Measurements from ENCODE around the gene NDFIP2.

NDFIP2 gene

GRCh38 chr13:79508224-79508961 is 27.4 kb downstream of the NDFIP2 start:
- Histone ChIP-seq H3K27me3 (ENCODE audit: control insufficient read depth in 5 of 5, insufficient read depth in 4 of 5, low read length in 5 of 5) (no peaks in the 10 kb centered on the region), H3K4me1 (ENCODE audit: control insufficient read depth in 5 of 5, insufficient read depth in 5 of 5, low read length in 5 of 5) (no peaks in the 10 kb centered on the region), H3K4me3 (ENCODE audit: low read depth in 1 of 5, low read length in 5 of 5) (no peak overlapping the region), H3K9me3 (ENCODE audit: control insufficient read depth in 5 of 5, low read length in 5 of 5) (no peaks in the 10 kb centered on the region), H3K36me3 (ENCODE audit: control insufficient read depth in 5 of 5, insufficient read depth in 5 of 5, low read length in 5 of 5) (no peaks in the 10 kb centered on the region), H3K9ac (ENCODE audit: low read length in 5 of 5) (no peak overlapping the region), H3K27ac (ENCODE audit: low read depth, low read length) (no peak overlapping the region)

- Histone ChIP-seq H3K36me3 (ENCODE audit: control insufficient read depth in 5 of 5, insufficient read depth in 5 of 5, low read length in 5 of 5) (no peaks in the 10 kb centered on the region), H3K27me3 (ENCODE audit: control insufficient read depth in 5 of 5, insufficient read depth in 4 of 5, low read length in 5 of 5) (no peaks in the 10 kb centered on the region), H3K9ac (ENCODE audit: low read length in 5 of 5) (no peak overlapping the region), H3K4me1 (ENCODE audit: control insufficient read depth in 5 of 5, insufficient read depth in 5 of 5, low read length in 5 of 5) (no peaks in the 10 kb centered on the region), H3K27ac (ENCODE audit: low read depth, low read length) (no peak overlapping the region), H3K4me3 (ENCODE audit: low read depth in 1 of 5, low read length in 5 of 5) (no peak overlapping the region), H3K9me3 (ENCODE audit: control insufficient read depth in 5 of 5, low read length in 5 of 5) (no peaks in the 10 kb centered on the region)
Observed at GRCh38 chr13:79511611-79512010, 30.7 kb downstream of the NDFIP2 start.

- Histone ChIP-seq H3K27me3 (ENCODE audit: control insufficient read depth in 5 of 5, insufficient read depth in 4 of 5, low read length in 5 of 5) (no peaks in the 10 kb centered on the region), H3K9ac (ENCODE audit: low read length in 5 of 5) (no peak overlapping the region), H3K9me3 (ENCODE audit: control insufficient read depth in 5 of 5, low read length in 5 of 5) (no peaks in the 10 kb centered on the region), H3K4me1 (ENCODE audit: control insufficient read depth in 5 of 5, insufficient read depth in 5 of 5, low read length in 5 of 5) (no peaks in the 10 kb centered on the region), H3K4me3 (ENCODE audit: low read depth in 1 of 5, low read length in 5 of 5) (no peak overlapping the region), H3K27ac (ENCODE audit: low read depth, low read length) (no peak overlapping the region), H3K36me3 (ENCODE audit: control insufficient read depth in 5 of 5, insufficient read depth in 5 of 5, low read length in 5 of 5) (no peaks in the 10 kb centered on the region)
Observed at GRCh38 chr13:79512950-79513349, 32.0 kb downstream of the NDFIP2 start.

GRCh38 chr13:79516595-79516994 is 35.6 kb downstream of the NDFIP2 start:
- Histone ChIP-seq H3K4me1 (ENCODE audit: control insufficient read depth in 5 of 5, insufficient read depth in 5 of 5, low read length in 5 of 5) (no peaks in the 10 kb centered on the region), H3K27ac (ENCODE audit: low read depth, low read length) (no peak overlapping the region), H3K36me3 (ENCODE audit: control insufficient read depth in 5 of 5, insufficient read depth in 5 of 5, low read length in 5 of 5) (peaks cover 3 to 6% (median 5%) of the 10 kb centered on the region in 5 donors), H3K9ac (ENCODE audit: low read length in 5 of 5) (no peak overlapping the region), H3K4me3 (ENCODE audit: low read depth in 1 of 5, low read length in 5 of 5) (no peak overlapping the region), H3K9me3 (ENCODE audit: control insufficient read depth in 5 of 5, low read length in 5 of 5) (no peaks in the 10 kb centered on the region), H3K27me3 (ENCODE audit: control insufficient read depth in 5 of 5, insufficient read depth in 4 of 5, low read length in 5 of 5) (no peaks in the 10 kb centered on the region)

- Histone ChIP-seq H3K27ac (ENCODE audit: low read depth, low read length) (no peak overlapping the region), H3K4me3 (ENCODE audit: low read depth in 1 of 5, low read length in 5 of 5) (no peak overlapping the region), H3K27me3 (ENCODE audit: control insufficient read depth in 5 of 5, insufficient read depth in 4 of 5, low read length in 5 of 5) (no peaks in the 10 kb centered on the region), H3K36me3 (ENCODE audit: control insufficient read depth in 5 of 5, insufficient read depth in 5 of 5, low read length in 5 of 5) (peaks cover 8 to 23% (median 17%) of the 10 kb centered on the region in 5 donors), H3K9me3 (ENCODE audit: control insufficient read depth in 5 of 5, low read length in 5 of 5) (no peaks in the 10 kb centered on the region), H3K4me1 (ENCODE audit: control insufficient read depth in 5 of 5, insufficient read depth in 5 of 5, low read length in 5 of 5) (no peaks in the 10 kb centered on the region), H3K9ac (ENCODE audit: low read length in 5 of 5) (no peak overlapping the region)
Observed at GRCh38 chr13:79519255-79519654, 38.3 kb downstream of the NDFIP2 start.

- Histone ChIP-seq H3K27ac (ENCODE audit: low read depth, low read length) (no peak overlapping the region), H3K9me3 (ENCODE audit: control insufficient read depth in 5 of 5, low read length in 5 of 5) (no peaks in the 10 kb centered on the region), H3K9ac (ENCODE audit: low read length in 5 of 5) (no peak overlapping the region), H3K27me3 (ENCODE audit: control insufficient read depth in 5 of 5, insufficient read depth in 4 of 5, low read length in 5 of 5) (no peaks in the 10 kb centered on the region), H3K4me3 (ENCODE audit: low read depth in 1 of 5, low read length in 5 of 5) (no peak overlapping the region), H3K4me1 (ENCODE audit: control insufficient read depth in 5 of 5, insufficient read depth in 5 of 5, low read length in 5 of 5) (peaks cover 0 to 5% (median 0%) of the 10 kb centered on the region in 5 donors), H3K36me3 (ENCODE audit: control insufficient read depth in 5 of 5, insufficient read depth in 5 of 5, low read length in 5 of 5) (peaks cover 8 to 35% (median 18%) of the 10 kb centered on the region in 5 donors)
Observed at GRCh38 chr13:79522583-79522982, 41.6 kb downstream of the NDFIP2 start.

GRCh38 chr13:79525064-79525857 is 44.3 kb downstream of the NDFIP2 start:
- Histone ChIP-seq H3K4me3 (ENCODE audit: low read depth in 1 of 5, low read length in 5 of 5) (no peak overlapping the region), H3K27me3 (ENCODE audit: control insufficient read depth in 5 of 5, insufficient read depth in 4 of 5, low read length in 5 of 5) (no peaks in the 10 kb centered on the region), H3K9ac (ENCODE audit: low read length in 5 of 5) (no peak overlapping the region), H3K36me3 (ENCODE audit: control insufficient read depth in 5 of 5, insufficient read depth in 5 of 5, low read length in 5 of 5) (peaks cover 8 to 38% (median 18%) of the 10 kb centered on the region in 5 donors), H3K4me1 (ENCODE audit: control insufficient read depth in 5 of 5, insufficient read depth in 5 of 5, low read length in 5 of 5) (peaks cover 0 to 5% (median 0%) of the 10 kb centered on the region in 5 donors), H3K9me3 (ENCODE audit: control insufficient read depth in 5 of 5, low read length in 5 of 5) (no peaks in the 10 kb centered on the region), H3K27ac (ENCODE audit: low read depth, low read length) (no peak overlapping the region)

GRCh38 chr13:79527698-79528097 is 46.7 kb downstream of the NDFIP2 start:
- Histone ChIP-seq H3K4me3 (ENCODE audit: low read depth in 1 of 5, low read length in 5 of 5) (no peak overlapping the region), H3K36me3 (ENCODE audit: control insufficient read depth in 5 of 5, insufficient read depth in 5 of 5, low read length in 5 of 5) (peaks cover 3 to 27% (median 11%) of the 10 kb centered on the region in 5 donors), H3K9me3 (ENCODE audit: control insufficient read depth in 5 of 5, low read length in 5 of 5) (no peaks in the 10 kb centered on the region), H3K27me3 (ENCODE audit: control insufficient read depth in 5 of 5, insufficient read depth in 4 of 5, low read length in 5 of 5) (no peaks in the 10 kb centered on the region), H3K27ac (ENCODE audit: low read depth, low read length) (no peak overlapping the region), H3K4me1 (ENCODE audit: control insufficient read depth in 5 of 5, insufficient read depth in 5 of 5, low read length in 5 of 5) (peaks cover 0 to 5% (median 0%) of the 10 kb centered on the region in 5 donors), H3K9ac (ENCODE audit: low read length in 5 of 5) (no peak overlapping the region)

- H3K27ac ChIP-seq (ENCODE audit: low read depth, low read length): no peak overlapping the region
- no peaks in the 10 kb centered on the region for H3K27me3 ChIP-seq (ENCODE audit: control insufficient read depth in 5 of 5, insufficient read depth in 4 of 5, low read length in 5 of 5)
- H3K9me3 ChIP-seq (ENCODE audit: control insufficient read depth in 5 of 5, low read length in 5 of 5): no peaks in the 10 kb centered on the region
- H3K4me1 ChIP-seq (ENCODE audit: control insufficient read depth in 5 of 5, insufficient read depth in 5 of 5, low read length in 5 of 5): peaks cover 0 to 5% (median 0%) of the 10 kb centered on the region in 5 donors
- H3K4me3 ChIP-seq (ENCODE audit: low read depth in 1 of 5, low read length in 5 of 5): no peak overlapping the region
- H3K36me3 ChIP-seq (ENCODE audit: control insufficient read depth in 5 of 5, insufficient read depth in 5 of 5, low read length in 5 of 5): peaks cover 0 to 25% (median 10%) of the 10 kb centered on the region in 5 donors
- H3K9ac ChIP-seq (ENCODE audit: low read length in 5 of 5): no peak overlapping the region
Observed at GRCh38 chr13:79528356-79528755, 47.4 kb downstream of the NDFIP2 start.

- no peaks in the 10 kb centered on the region for H3K9me3 ChIP-seq (ENCODE audit: control insufficient read depth in 5 of 5, low read length in 5 of 5)
- H3K27ac ChIP-seq (ENCODE audit: low read depth, low read length): no peak overlapping the region
- no peak overlapping the region for H3K9ac ChIP-seq (ENCODE audit: low read length in 5 of 5)
- H3K4me3 ChIP-seq (ENCODE audit: low read depth in 1 of 5, low read length in 5 of 5): no peak overlapping the region
- no peaks in the 10 kb centered on the region for H3K27me3 ChIP-seq (ENCODE audit: control insufficient read depth in 5 of 5, insufficient read depth in 4 of 5, low read length in 5 of 5)
- H3K36me3 ChIP-seq (ENCODE audit: control insufficient read depth in 5 of 5, insufficient read depth in 5 of 5, low read length in 5 of 5): peaks cover 0 to 21% (median 6%) of the 10 kb centered on the region in 5 donors
- peaks cover 0 to 5% (median 0%) of the 10 kb centered on the region in 5 donors for H3K4me1 ChIP-seq (ENCODE audit: control insufficient read depth in 5 of 5, insufficient read depth in 5 of 5, low read length in 5 of 5)
Observed at GRCh38 chr13:79528759-79529191, 47.8 kb downstream of the NDFIP2 start.
